Neural cell (in vitro differentiated cells): ENCODE measurements around the gene PCNX2. TPM values are rescaled to one million over a fixed set of nuclear protein-coding genes. Genes with fewer than 3 reads are reported as not detected.

Experiments used
- H2AFZ ChIP-seq: fragments of 200-600, 300-800 bp; sonication (generic), shearing (Covaris generic); 2 replicates; pipeline ENCODE4 v1.6.0; 2014; ENCODE audit warnings: low read depth, mild to moderate bottlenecking, antibody characterized with exemption, low read length, moderate library complexity
- H3F3A ChIP-seq: fragments of 200-600 bp; shearing (Covaris generic); 2 replicates; pipeline ENCODE4 v1.6.1; 2016; ENCODE audit warnings: mild to moderate bottlenecking, moderate library complexity, mixed read lengths, antibody characterized with exemption, low read length; ENCODE audit not compliant: insufficient read depth, poor library complexity, severe bottlenecking
- H3K27ac ChIP-seq: fragments of 200-600, 300-800 bp; sonication (generic), shearing (Covaris generic); 2 replicates; pipeline ENCODE4 v1.5.1; 2014; ENCODE audit warnings: mild to moderate bottlenecking, low read length, moderate library complexity
- H3K27me3 ChIP-seq: fragments of 300-800, 200-600 bp; sonication (generic), shearing (Covaris generic); 2 replicates; pipeline ENCODE4 v1.6.0; 2014; ENCODE audit warnings: mild to moderate bottlenecking, low read depth, low read length, moderate library complexity; ENCODE audit not compliant: insufficient read depth
- H3K36me3 ChIP-seq: fragments of 300-800, 200-600 bp; sonication (generic), shearing (Covaris generic); 2 replicates; pipeline ENCODE4 v1.5.1; 2014; ENCODE audit warnings: mild to moderate bottlenecking, antibody characterized with exemption, low read length, moderate library complexity; ENCODE audit not compliant: insufficient read depth
- H3K4me2 ChIP-seq: fragments of 300-800, 200-600 bp; sonication (generic), shearing (Covaris generic); 2 replicates; pipeline ENCODE4 v1.6.0; 2014; ENCODE audit warnings: mild to moderate bottlenecking, low read length
- H3K4me3 ChIP-seq: fragments of 300-800, 200-600 bp; sonication (generic), shearing (Covaris generic); 2 replicates; pipeline ENCODE4 v1.5.1; 2014; ENCODE audit warnings: mild to moderate bottlenecking, low read length, moderate library complexity
- H3K79me2 ChIP-seq: fragments of 200-600 bp; shearing (Covaris generic); replicated peaks from 2 replicates; pipeline ENCODE4 v1.6.0; 2014; ENCODE audit warnings: mild to moderate bottlenecking, low read length, moderate library complexity; ENCODE audit not compliant: insufficient read depth
- H3K9ac ChIP-seq: fragments of 300-800, 200-600 bp; sonication (generic), shearing (Covaris generic); 2 replicates; pipeline ENCODE4 v1.6.1; 2016; ENCODE audit warnings: mild to moderate bottlenecking, low read length, mixed read lengths
- H3K9me2 ChIP-seq: fragments of 200-600 bp; shearing (Covaris generic); 2 replicates; pipeline ENCODE4 v1.6.1; 2016; ENCODE audit warnings: mild to moderate bottlenecking, low read length, mixed read lengths; ENCODE audit not compliant: insufficient read depth
- H3K9me3 ChIP-seq: fragments of 200-600, 300-800 bp; sonication (generic), shearing (Covaris generic); 2 replicates; pipeline ENCODE4 v1.6.1; 2016; ENCODE audit warnings: mild to moderate bottlenecking, mixed run types, low read length, moderate library complexity, mixed read lengths
- H4K20me1 ChIP-seq: fragments of 200-600 bp; shearing (Covaris generic); 2 replicates; pipeline ENCODE4 v1.6.1; 2016; ENCODE audit warnings: mild to moderate bottlenecking, mixed run types; ENCODE audit not compliant: insufficient read depth
- EP300 ChIP-seq: fragments of 450-650 bp; conservative IDR thresholded peaks from 2 replicates; pipeline ENCODE4 v1.6.1; 2014; ENCODE audit warnings: antibody characterized with exemption, mild to moderate bottlenecking, moderate library complexity; ENCODE audit not compliant: poor library complexity, severe bottlenecking
- EZH2 ChIP-seq: fragments of 200-600, 300-800 bp; shearing (Covaris generic), sonication (generic); IDR thresholded peaks from 2 replicates; pipeline ENCODE4 v1.6.1; 2014; ENCODE audit warnings: antibody characterized with exemption, low read length, borderline replicate concordance, mild to moderate bottlenecking; ENCODE audit not compliant: insufficient read depth, poor library complexity, severe bottlenecking
- MXI1 ChIP-seq: fragments of 450-650 bp; conservative IDR thresholded peaks from 2 replicates; pipeline ENCODE4 v1.6.1; 2014; ENCODE audit warnings: antibody characterized with exemption, mild to moderate bottlenecking; ENCODE audit not compliant: poor library complexity, severe bottlenecking
- POLR2AphosphoS5 ChIP-seq: IDR thresholded peaks from 2 replicates; pipeline ENCODE4 v1.6.1; 2012
- RAD21 ChIP-seq: fragments of 450-650 bp; conservative IDR thresholded peaks from 2 replicates; pipeline ENCODE4 v1.6.1; 2014; ENCODE audit warnings: antibody characterized with exemption, mild to moderate bottlenecking, moderate library complexity
- SMC3 ChIP-seq: fragments of 450-650 bp; conservative IDR thresholded peaks from 2 replicates; pipeline ENCODE4 v1.6.1; 2014; ENCODE audit warnings: antibody characterized with exemption, mild to moderate bottlenecking, moderate library complexity; ENCODE audit not compliant: poor library complexity
- TAF1 ChIP-seq: IDR thresholded peaks from 2 replicates; pipeline ENCODE4 v1.6.1; 2012; ENCODE audit warnings: low read depth
- polyA plus RNA-seq: library from polyadenylated mRNA; depleted of rRNA; stranded (reverse); fragments of >200 nt; gene quantifications from 2 replicates; pipeline ENCODE4 v1.2.3, GENCODE V29; 2014
- TF ChIP-seq, protein P1 (sequence below): IDR thresholded peaks from 2 replicates; pipeline ENCODE4 v1.6.1; 2012; ENCODE audit warnings: borderline replicate concordance
- TF ChIP-seq, protein P2 (sequence below): fragments of 450-650 bp; IDR thresholded peaks from 2 replicates; pipeline ENCODE4 v1.5.1; 2014; ENCODE audit warnings: antibody characterized with exemption, mild to moderate bottlenecking, moderate library complexity; ENCODE audit not compliant: poor library complexity, severe bottlenecking

Gene PCNX2
- polyA plus RNA-seq, 1 donor from 2014 or later: 17.2 TPM

DNA sequence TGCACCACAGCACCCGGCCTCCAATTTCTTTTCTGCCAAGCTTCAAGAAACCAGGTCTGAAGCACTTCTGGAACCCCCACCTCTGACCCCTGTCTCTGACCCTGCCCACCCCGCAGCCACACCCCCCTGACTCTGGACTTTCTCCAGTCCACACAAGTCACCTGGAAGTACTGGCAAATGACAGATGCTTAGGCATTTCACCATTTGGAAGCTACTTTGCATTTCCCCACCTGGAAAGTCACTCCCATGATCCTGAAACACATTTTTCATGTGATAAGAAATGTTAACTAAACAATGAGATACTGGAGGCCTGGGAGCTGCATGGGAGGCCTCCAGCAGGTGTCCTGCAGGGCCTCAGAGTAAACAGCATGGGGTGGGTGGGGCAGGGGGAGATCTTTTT lies 299.4 kb downstream of the PCNX2 start:
- Histone ChIP-seq H3K9me3 (peaks cover 5% of the 10 kb centered on the region), H3K36me3 (peaks cover 23% of the 10 kb centered on the region), H3K4me2 (no peak overlapping the region), H3K27me3 (no peaks in the 10 kb centered on the region), H3K9me2 (no peaks in the 10 kb centered on the region), H3K4me3 (no peak overlapping the region), H3K9ac (no peak overlapping the region), H2AFZ (no peak overlapping the region), H4K20me1 (no peaks in the 10 kb centered on the region), H3K27ac (no peak overlapping the region), H3K79me2 (no peaks in the 10 kb centered on the region), H3F3A (no peaks in the 10 kb centered on the region)
- TF ChIP-seq POLR2AphosphoS5: no peak
- no peak for TF ChIP-seq MXI1

DNA sequence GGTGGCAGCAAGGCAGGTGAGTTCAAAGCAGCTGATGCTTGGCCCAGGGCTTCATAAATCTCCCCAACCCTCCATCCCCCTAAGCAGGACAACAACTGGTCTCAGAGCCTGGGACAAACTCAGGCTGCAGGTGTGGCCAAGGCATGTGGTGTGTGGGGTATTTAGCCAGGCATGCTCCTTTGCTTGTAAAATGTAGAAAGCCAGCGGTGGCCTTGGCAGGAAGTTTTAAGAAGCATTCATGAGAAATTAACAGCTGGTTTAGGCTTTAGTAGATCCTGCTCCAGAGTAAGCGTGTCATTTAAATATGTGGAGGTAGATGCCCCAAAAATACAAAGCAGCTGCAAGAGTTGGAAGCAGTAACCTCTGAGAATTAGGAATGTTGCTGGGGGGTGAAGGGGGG lies 300.3 kb downstream of the PCNX2 start:
- H3K9ac ChIP-seq: no peak overlapping the region
- no peaks in the 10 kb centered on the region for H3F3A ChIP-seq
- no peak overlapping the region for H2AFZ ChIP-seq
- H3K9me3 ChIP-seq: peaks cover 5% of the 10 kb centered on the region
- H3K4me3 ChIP-seq: no peak overlapping the region
- H3K4me2 ChIP-seq: no peak overlapping the region
- H3K36me3 ChIP-seq: peaks cover 16% of the 10 kb centered on the region
- TF ChIP-seq MXI1: no peak
- no peak for TF ChIP-seq TAF1
- no peak for TF ChIP-seq EP300
- TF ChIP-seq EZH2: no peak
- no peak for TF ChIP-seq RAD21
- no peak for TF ChIP-seq SMC3
- TF ChIP-seq POLR2AphosphoS5: no peak
- TF ChIP-seq, protein P1, sequence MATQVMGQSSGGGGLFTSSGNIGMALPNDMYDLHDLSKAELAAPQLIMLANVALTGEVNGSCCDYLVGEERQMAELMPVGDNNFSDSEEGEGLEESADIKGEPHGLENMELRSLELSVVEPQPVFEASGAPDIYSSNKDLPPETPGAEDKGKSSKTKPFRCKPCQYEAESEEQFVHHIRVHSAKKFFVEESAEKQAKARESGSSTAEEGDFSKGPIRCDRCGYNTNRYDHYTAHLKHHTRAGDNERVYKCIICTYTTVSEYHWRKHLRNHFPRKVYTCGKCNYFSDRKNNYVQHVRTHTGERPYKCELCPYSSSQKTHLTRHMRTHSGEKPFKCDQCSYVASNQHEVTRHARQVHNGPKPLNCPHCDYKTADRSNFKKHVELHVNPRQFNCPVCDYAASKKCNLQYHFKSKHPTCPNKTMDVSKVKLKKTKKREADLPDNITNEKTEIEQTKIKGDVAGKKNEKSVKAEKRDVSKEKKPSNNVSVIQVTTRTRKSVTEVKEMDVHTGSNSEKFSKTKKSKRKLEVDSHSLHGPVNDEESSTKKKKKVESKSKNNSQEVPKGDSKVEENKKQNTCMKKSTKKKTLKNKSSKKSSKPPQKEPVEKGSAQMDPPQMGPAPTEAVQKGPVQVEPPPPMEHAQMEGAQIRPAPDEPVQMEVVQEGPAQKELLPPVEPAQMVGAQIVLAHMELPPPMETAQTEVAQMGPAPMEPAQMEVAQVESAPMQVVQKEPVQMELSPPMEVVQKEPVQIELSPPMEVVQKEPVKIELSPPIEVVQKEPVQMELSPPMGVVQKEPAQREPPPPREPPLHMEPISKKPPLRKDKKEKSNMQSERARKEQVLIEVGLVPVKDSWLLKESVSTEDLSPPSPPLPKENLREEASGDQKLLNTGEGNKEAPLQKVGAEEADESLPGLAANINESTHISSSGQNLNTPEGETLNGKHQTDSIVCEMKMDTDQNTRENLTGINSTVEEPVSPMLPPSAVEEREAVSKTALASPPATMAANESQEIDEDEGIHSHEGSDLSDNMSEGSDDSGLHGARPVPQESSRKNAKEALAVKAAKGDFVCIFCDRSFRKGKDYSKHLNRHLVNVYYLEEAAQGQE: no peak
- H4K20me1 ChIP-seq: no peaks in the 10 kb centered on the region
- no peak overlapping the region for H3K27ac ChIP-seq
- H3K27me3 ChIP-seq: no peaks in the 10 kb centered on the region
- H3K79me2 ChIP-seq: no peaks in the 10 kb centered on the region
- H3K9me2 ChIP-seq: no peaks in the 10 kb centered on the region

DNA sequence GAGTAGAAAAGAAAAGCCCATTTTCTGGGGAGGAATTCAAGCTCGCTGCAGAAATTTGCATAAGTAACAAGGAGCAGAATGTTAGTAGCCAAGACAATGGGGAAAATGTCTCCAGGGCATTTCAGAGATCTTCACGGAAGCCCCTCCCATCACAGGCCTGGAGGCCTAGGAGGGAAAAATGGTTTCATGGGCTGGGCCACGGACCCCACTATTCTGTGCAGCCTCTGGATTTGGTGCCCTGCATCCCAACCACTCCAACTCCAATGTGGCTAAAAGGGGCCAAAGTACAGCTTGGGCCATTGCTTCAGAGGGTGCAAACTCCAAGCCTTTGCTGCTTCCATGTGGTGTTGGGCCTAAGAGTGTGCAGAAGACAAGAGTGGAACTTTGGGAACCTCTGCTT lies 302.0 kb downstream of the PCNX2 start:
- TF ChIP-seq MXI1: no peak
- no peak for TF ChIP-seq SMC3
- no peak for TF ChIP-seq TAF1
- no peak for TF ChIP-seq EZH2
- no peak for TF ChIP-seq EP300
- no peak for TF ChIP-seq RAD21
- TF ChIP-seq, protein P2, sequence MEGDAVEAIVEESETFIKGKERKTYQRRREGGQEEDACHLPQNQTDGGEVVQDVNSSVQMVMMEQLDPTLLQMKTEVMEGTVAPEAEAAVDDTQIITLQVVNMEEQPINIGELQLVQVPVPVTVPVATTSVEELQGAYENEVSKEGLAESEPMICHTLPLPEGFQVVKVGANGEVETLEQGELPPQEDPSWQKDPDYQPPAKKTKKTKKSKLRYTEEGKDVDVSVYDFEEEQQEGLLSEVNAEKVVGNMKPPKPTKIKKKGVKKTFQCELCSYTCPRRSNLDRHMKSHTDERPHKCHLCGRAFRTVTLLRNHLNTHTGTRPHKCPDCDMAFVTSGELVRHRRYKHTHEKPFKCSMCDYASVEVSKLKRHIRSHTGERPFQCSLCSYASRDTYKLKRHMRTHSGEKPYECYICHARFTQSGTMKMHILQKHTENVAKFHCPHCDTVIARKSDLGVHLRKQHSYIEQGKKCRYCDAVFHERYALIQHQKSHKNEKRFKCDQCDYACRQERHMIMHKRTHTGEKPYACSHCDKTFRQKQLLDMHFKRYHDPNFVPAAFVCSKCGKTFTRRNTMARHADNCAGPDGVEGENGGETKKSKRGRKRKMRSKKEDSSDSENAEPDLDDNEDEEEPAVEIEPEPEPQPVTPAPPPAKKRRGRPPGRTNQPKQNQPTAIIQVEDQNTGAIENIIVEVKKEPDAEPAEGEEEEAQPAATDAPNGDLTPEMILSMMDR: no peak
- no peak for TF ChIP-seq POLR2AphosphoS5
- TF ChIP-seq, protein P1: no peak
- Histone ChIP-seq H3K4me2 (no peak overlapping the region), H3K9me2 (no peaks in the 10 kb centered on the region)

More for the DNA sequence above, 302.0 kb downstream of the PCNX2 start:
- Histone ChIP-seq H3K36me3 (peaks cover 14% of the 10 kb centered on the region), H3K4me3 (no peak overlapping the region), H4K20me1 (no peaks in the 10 kb centered on the region), H2AFZ (no peak overlapping the region), H3K27me3 (no peaks in the 10 kb centered on the region), H3K9ac (no peak overlapping the region), H3K27ac (no peak overlapping the region), H3K9me3 (peaks cover 5% of the 10 kb centered on the region), H3F3A (no peaks in the 10 kb centered on the region), H3K79me2 (no peaks in the 10 kb centered on the region)
